ENCODE measurements around the gene FBXO24.

FBXO24 gene

DNA sequence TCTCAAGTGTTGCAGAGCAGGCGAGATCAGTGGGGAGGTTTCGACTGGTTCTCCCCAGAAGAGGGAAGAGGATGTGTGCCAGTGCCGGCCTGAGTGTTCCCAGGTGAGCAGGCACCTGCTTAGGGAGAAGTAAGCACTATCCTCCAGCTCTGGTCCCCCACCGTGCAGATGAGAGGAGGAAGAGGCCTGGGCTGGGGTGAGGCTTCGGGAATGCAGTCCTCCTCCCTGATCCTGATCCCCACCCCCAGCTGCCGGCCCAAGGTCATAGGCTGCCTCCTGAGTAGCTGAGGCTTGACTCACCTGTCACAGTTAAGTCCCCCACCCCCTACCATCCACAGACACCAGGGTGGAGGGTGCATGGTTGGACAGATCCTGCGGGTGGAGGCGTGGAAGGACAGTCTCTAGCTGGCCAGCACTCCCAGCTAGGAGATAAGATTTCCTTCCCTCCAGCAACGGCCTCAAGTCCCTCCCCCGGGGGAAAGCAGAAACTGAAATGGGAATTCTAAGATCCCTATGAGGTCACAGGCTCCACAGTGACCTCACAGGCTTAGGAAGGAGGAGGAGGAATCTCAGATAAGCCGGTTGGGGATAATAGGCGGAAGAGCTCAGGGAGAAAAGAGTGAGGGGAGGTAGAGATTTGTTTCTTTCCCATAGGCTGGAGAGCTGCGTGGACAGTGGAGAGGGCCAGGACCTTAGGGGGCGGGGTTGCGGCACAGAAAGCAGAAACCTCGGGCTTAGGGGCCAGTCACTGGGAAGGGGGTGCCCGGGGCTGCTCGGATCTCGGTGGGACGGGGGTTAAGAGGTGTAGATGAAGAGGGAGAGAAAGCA, 1.2 kb upstream of the FBXO24 start:
- Mint-ChIP-seq H3K36me3 (ENCODE audit: low read depth) (no peaks in the 10 kb centered on the region), H3K27me3 (ENCODE audit: low read depth) (no peaks in the 10 kb centered on the region), H3K9me3 (no peaks in the 10 kb centered on the region), H3K4me1 (peaks cover 33% of the 10 kb centered on the region), H3K27ac (peak overlapping the region; percentile 83 to 97 (median 88)), H3K4me3 (peak overlapping the region; percentile 93 to 98 (median 96))
- TF ChIP-seq, protein P1, sequence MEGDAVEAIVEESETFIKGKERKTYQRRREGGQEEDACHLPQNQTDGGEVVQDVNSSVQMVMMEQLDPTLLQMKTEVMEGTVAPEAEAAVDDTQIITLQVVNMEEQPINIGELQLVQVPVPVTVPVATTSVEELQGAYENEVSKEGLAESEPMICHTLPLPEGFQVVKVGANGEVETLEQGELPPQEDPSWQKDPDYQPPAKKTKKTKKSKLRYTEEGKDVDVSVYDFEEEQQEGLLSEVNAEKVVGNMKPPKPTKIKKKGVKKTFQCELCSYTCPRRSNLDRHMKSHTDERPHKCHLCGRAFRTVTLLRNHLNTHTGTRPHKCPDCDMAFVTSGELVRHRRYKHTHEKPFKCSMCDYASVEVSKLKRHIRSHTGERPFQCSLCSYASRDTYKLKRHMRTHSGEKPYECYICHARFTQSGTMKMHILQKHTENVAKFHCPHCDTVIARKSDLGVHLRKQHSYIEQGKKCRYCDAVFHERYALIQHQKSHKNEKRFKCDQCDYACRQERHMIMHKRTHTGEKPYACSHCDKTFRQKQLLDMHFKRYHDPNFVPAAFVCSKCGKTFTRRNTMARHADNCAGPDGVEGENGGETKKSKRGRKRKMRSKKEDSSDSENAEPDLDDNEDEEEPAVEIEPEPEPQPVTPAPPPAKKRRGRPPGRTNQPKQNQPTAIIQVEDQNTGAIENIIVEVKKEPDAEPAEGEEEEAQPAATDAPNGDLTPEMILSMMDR (IDR thresholded peaks at IDR 0.05; ENCODE audit: unreplicated experiment in 3 of 3), result no peak

DNA sequence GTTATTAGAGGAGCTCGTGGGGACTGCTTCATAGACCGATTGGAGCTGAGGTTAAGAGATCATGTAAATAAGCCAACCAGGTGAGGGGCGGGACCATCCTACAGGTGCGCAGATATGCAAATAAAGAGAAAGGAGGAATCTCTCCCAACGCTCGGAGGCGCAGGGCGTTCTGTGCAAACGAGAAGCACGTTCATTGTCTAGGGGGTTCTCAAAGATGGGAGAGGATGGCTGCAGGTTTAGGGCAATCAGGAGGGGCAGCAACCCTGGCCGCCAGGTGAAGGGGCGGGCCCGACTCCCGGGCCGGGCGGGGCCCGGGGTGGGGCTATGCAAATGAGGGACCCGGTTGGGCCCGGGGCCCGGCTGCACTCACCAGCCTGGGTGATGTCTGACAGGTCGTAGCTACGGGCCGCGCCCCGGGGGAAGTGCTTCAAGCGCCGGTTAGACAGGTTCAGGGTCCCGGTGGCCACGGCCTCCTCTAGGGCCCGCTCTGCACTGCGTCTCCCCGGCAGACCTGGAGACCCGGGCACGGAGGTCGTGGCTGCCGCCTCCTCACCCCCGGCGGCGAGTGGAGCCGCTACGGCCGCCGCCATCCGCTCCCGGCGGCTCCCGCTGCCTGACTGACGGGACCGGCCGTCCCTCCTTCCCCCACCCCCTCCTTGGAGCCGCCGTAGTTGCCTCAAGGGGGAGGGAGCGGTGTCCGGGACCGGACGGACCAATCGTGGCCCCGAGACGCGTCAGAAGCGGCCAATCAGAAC, 440 bp upstream of the FBXO24 start, which contains the start of gene LRCH4:
TSS of gene LRCH4 (minus strand) at position 619 of the 755 bp plus-strand sequence. CDS start at position 590, 29 bp downstream.
- TF ChIP-seq, protein P1 (IDR thresholded peaks at IDR 0.05; ENCODE audit: unreplicated experiment in 3 of 3), result no peak
- H3K9me3 Mint-ChIP-seq, result no peaks in the 10 kb centered on the region
- peaks cover 40% of the 10 kb centered on the region for H3K4me1 Mint-ChIP-seq

DNA sequence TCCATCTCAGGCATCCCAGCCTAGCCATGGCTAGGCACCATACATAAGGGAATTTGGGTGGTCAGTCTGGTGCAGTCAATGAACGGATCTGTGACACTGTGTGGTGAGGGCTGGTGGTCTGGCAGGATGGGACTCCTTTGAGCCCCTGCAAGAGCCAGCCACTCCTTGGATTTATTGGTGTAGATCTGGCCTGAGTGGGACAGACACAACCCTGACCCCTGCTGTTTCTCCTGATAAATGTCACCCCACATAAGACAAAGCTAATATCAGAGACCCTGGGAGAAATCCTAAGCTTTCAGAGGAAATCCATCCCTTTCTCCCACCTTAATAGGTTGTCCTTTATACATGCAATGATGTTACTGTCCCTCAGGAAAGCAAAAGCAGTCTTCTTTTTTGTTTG, 2.3 kb downstream of the FBXO24 start:
- Mint-ChIP-seq H3K27me3 (ENCODE audit: low read depth) (no peaks in the 10 kb centered on the region), H3K4me1 (peaks cover 36% of the 10 kb centered on the region), H3K9me3 (no peaks in the 10 kb centered on the region), H3K36me3 (ENCODE audit: low read depth) (no peaks in the 10 kb centered on the region), H3K4me3 (peak overlapping the region; percentile 84 to 98 (median 85)), H3K27ac (peak overlapping the region; percentile 85 to 96 (median 92))
- TF ChIP-seq, protein P1 (IDR thresholded peaks at IDR 0.05; ENCODE audit: unreplicated experiment in 3 of 3), result peak in 1 of 3 experiments; percentile 34

More for the DNA sequence above, 440 bp upstream of the FBXO24 start, which contains the start of gene LRCH4:
- Mint-ChIP-seq H3K27me3 (ENCODE audit: low read depth) (no peaks in the 10 kb centered on the region), H3K4me3 (peak within 1 kb of the TSS; percentile 93 to 98 (median 96)), H3K27ac (peak within 1 kb of the TSS; percentile 94 to 97 (median 97)), H3K36me3 (ENCODE audit: low read depth) (no peaks in the 10 kb centered on the region)

DNA sequence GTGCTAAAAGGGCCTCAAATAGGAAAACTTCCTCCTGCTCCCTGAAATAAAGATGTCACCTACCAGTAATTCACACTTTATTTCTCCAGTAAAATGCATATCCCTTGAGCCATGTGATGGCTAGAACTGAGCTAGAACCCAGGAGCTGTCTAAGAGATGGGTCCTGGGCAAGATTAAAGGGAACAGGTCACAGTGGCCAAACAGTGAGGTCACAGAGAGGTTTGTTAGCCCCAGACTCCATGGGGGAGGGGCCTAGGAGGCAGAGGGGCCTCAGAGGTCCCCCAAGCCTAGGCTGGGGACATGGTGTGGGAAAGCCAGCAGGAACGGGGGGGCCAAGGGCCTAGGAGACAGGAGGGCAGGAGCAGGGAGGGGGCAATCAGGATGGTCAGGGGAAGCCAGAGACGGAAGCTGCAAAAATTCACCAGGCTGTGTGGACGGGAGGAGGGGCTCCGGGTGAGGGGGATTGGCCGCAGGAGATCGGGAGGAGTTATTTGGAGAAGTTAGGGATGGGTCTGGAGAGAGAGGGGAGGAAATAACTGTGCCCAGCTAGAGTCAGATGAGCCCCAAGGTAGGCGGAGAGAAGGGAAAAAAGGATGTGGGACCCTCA, 3.3 kb downstream of the FBXO24 start:
- H3K4me1 Mint-ChIP-seq, result peaks cover 26% of the 10 kb centered on the region
- H3K9me3 Mint-ChIP-seq, result no peaks in the 10 kb centered on the region
- peak overlapping the region; percentile 94 to 96 (median 94) for H3K27ac Mint-ChIP-seq
- H3K27me3 Mint-ChIP-seq (ENCODE audit: low read depth), result no peaks in the 10 kb centered on the region
- peaks cover 6% of the 10 kb centered on the region for H3K36me3 Mint-ChIP-seq (ENCODE audit: low read depth)
- TF ChIP-seq, protein P1 (IDR thresholded peaks at IDR 0.05; ENCODE audit: unreplicated experiment in 3 of 3), result no peak
- H3K4me3 Mint-ChIP-seq, result peak overlapping the region; percentile 69 to 87 (median 86)

DNA sequence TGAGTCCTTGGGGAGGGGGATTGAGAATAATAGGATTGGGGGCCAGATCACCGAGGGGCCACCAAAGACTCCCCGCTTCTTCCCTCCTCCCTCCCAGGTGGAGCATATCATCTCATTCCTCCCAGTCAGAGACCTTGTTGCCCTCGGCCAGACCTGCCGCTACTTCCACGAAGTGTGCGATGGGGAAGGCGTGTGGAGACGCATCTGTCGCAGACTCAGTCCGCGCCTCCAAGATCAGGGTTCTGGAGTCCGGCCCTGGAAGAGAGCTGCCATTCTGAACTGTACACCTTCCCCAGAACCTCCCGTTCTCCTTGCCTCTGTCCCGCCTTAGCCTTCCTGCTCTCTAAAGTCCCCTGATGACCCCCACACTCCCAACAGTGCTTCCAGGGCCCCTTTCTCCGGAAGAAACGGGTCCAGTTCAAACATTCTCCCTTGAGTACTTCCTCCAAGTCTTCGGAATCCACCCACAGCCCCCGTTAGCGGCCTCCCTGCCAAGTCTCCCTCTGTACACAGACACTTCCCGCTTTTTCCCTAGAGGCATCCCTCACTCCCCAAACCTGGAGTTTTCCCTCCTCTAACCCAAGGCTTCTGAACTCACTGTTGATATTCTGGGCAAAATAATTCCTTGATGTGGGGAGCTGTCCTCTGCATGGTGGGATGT, 4.1 kb downstream of the FBXO24 start:
- peaks cover 6% of the 10 kb centered on the region for H3K36me3 Mint-ChIP-seq (ENCODE audit: low read depth)
- H3K4me1 Mint-ChIP-seq, result peaks cover 24% of the 10 kb centered on the region
- H3K9me3 Mint-ChIP-seq, result no peaks in the 10 kb centered on the region
- no peaks in the 10 kb centered on the region for H3K27me3 Mint-ChIP-seq (ENCODE audit: low read depth)
- H3K27ac Mint-ChIP-seq, result peak overlapping the region; percentile 94 to 96 (median 94)
- H3K4me3 Mint-ChIP-seq, result peak overlapping the region; percentile 69 to 87 (median 86)
- TF ChIP-seq, protein P1 (IDR thresholded peaks at IDR 0.05; ENCODE audit: unreplicated experiment in 3 of 3), result no peak

All from nephron (organoid).